HepG2 (cell line): ENCODE data around the gene EBF4. TPM values are rescaled to one million over a fixed set of nuclear protein-coding genes. Genes with fewer than 3 reads are reported as not detected.

Experiments
- ADNP ChIP-seq: sonication (generic); formaldehyde crosslinking; IDR thresholded peaks from 2 replicates; pipeline ENCODE4 v1.4.0; 2020; ENCODE audit warnings: missing genetic modification reagents
- BATF2 ChIP-seq: sonication (generic); formaldehyde crosslinking; IDR thresholded peaks from 2 replicates; pipeline ENCODE4 v1.8.0; 2022; ENCODE audit warnings: mild to moderate bottlenecking, missing genetic modification reagents, moderate library complexity
- DNMT1 ChIP-seq: sonication (generic); formaldehyde crosslinking; IDR thresholded peaks from 2 replicates; pipeline ENCODE4 v1.5.1; 2020; ENCODE audit warnings: mild to moderate bottlenecking, missing genetic modification reagents
- FOXP4 ChIP-seq: sonication (generic); formaldehyde crosslinking; IDR thresholded peaks from 2 replicates; pipeline ENCODE4 v1.4.0; 2020; ENCODE audit warnings: missing genetic modification reagents
- GLI4 ChIP-seq: sonication (generic); formaldehyde crosslinking; IDR thresholded peaks from 2 replicates; pipeline ENCODE4 v1.5.1; 2020; ENCODE audit warnings: missing genetic modification reagents, mild to moderate bottlenecking, moderate library complexity, borderline replicate concordance
- MNT ChIP-seq: fragments of 450-650 bp; IDR thresholded peaks from 2 replicates; pipeline ENCODE4 v1.6.1; 2016
- SP2 ChIP-seq: sonication (generic); formaldehyde crosslinking; IDR thresholded peaks from 2 replicates; pipeline ENCODE4 v1.5.1; 2020; ENCODE audit warnings: mild to moderate bottlenecking, missing genetic modification reagents
- TARDBP ChIP-seq: sonication (generic); formaldehyde crosslinking; IDR thresholded peaks from 2 replicates; pipeline ENCODE4 v1.8.0; 2022; ENCODE audit warnings: mild to moderate bottlenecking, missing genetic modification reagents
- THAP9 ChIP-seq: sonication (generic); formaldehyde crosslinking; IDR thresholded peaks from 2 replicates; pipeline ENCODE4; 2020; ENCODE audit warnings: missing genetic modification reagents, mild to moderate bottlenecking, borderline replicate concordance
- ZBTB44 ChIP-seq: sonication (generic); formaldehyde crosslinking; IDR thresholded peaks from 2 replicates; pipeline ENCODE4 v1.4.0; 2020; ENCODE audit warnings: missing genetic modification reagents
- ZMAT3 ChIP-seq: sonication (generic); formaldehyde crosslinking; conservative IDR thresholded peaks from 2 replicates; pipeline ENCODE4 v1.7.0; 2021; ENCODE audit warnings: missing genetic modification reagents
- ZNF274 ChIP-seq: sonication (generic); formaldehyde crosslinking; IDR thresholded peaks from 2 replicates; pipeline ENCODE4 v1.5.1; 2020; ENCODE audit warnings: mild to moderate bottlenecking, missing genetic modification reagents
- ZNF280B ChIP-seq: sonication (generic); formaldehyde crosslinking; IDR thresholded peaks from 2 replicates; pipeline ENCODE4 v1.5.0; 2020; ENCODE audit warnings: missing genetic modification reagents, mild to moderate bottlenecking, borderline replicate concordance
- ZNF296 ChIP-seq: sonication (generic); formaldehyde crosslinking; conservative IDR thresholded peaks from 2 replicates; pipeline ENCODE4 v1.5.0; 2020; ENCODE audit warnings: mild to moderate bottlenecking, missing genetic modification reagents
- ZNF484 ChIP-seq: sonication (generic); formaldehyde crosslinking; IDR thresholded peaks from 2 replicates; pipeline ENCODE4 v1.5.1; 2020; ENCODE audit warnings: mild to moderate bottlenecking, low read depth, missing genetic modification reagents, borderline replicate concordance
- polyA plus RNA-seq, 8 experiments: library from polyadenylated mRNA; depleted of rRNA in 3 of 8; stranded (reverse) in 7 of 8; unstranded in 1 of 8; fragments of >200 nt; fragmentation: Illumina TruSeq in 4 of 8; extraction: Trizol in 4 of 8; gene quantifications; 2 replicates each; pipeline versions ENCODE4 v1.2.1 to v1.2.3, GENCODE V29; 2011 to 2016; ENCODE audit warnings: low read depth in 4 of 8, missing spikeins in 1 of 8, mixed read lengths in 1 of 8; ENCODE audit not compliant: insufficient read depth in 1 of 8
- total RNA-seq, 5 experiments: library from RNA; depleted of rRNA; stranded (reverse); fragments of >200 nt; fragmentation: Illumina TruSeq; extraction: Trizol; gene quantifications; 2 replicates each; pipeline ENCODE4 v1.2.3, GENCODE V29; 2016; ENCODE audit warnings: low read depth in 1 of 5

Gene EBF4
- total and polyA plus RNA-seq, 2 of the 13 experiments (the other 11 are each of a cell fraction or from before 2014, with no cell fraction given): 0.84 to 2.2 TPM

GRCh38 chr20:2652724-2653555, 39.6 kb upstream of the EBF4 start (continued):
- TF ChIP-seq THAP9 (CRISPR knock-in tag): peak; percentile 54
- TF ChIP-seq ZNF484 (CRISPR knock-in tag): peak; percentile 89; the same call in 1 of the 2 replicates
- TF ChIP-seq ZNF274 (CRISPR knock-in tag): 0 out of 2 replicates have a peak, but pooled peaks have one; percentile 55
- TF ChIP-seq ZNF280B: peak; percentile 84
- peak; percentile 5; the same call in 1 of the 2 replicates for TF ChIP-seq TARDBP (CRISPR knock-in tag)
- TF ChIP-seq SP2: no peak; the same call in none of the 2 replicates
- peak; percentile 85 for TF ChIP-seq ZNF296
- peak; percentile 98 for TF ChIP-seq BATF2 (CRISPR knock-in tag)
- TF ChIP-seq ZMAT3 (CRISPR knock-in tag): peak; percentile 95; the same call in 1 of the 2 replicates
- 0 out of 2 replicates have a peak, but pooled peaks have one; percentile 76 for TF ChIP-seq GLI4 (CRISPR knock-in tag)
- TF ChIP-seq ADNP (CRISPR knock-in tag): no peak
- TF ChIP-seq ZBTB44 (CRISPR knock-in tag): no peak
- no peak; the same call in 1 of the 2 replicates for TF ChIP-seq DNMT1
- peak; percentile 73 for TF ChIP-seq MNT
- TF ChIP-seq FOXP4: no peak; the same call in 1 of the 2 replicates
